Ishikawa (cell line): ENCODE results near the gene CEACAM16.

ENCODE experiments used
- CEBPB ChIP-seq: IDR thresholded peaks from 2 replicates; pipeline ENCODE4 v1.6.1; 2012
- CREB1 ChIP-seq: IDR thresholded peaks from 2 replicates; pipeline ENCODE4 v1.6.1; 2012; ENCODE audit warnings: low read depth
- EGR1 ChIP-seq: IDR thresholded peaks from 2 replicates; pipeline ENCODE4 v1.6.1; 2012
- EP300 ChIP-seq: IDR thresholded peaks from 2 replicates; pipeline ENCODE4 v1.6.1; 2012; ENCODE audit warnings: borderline replicate concordance
- FOXM1 ChIP-seq: IDR thresholded peaks from 2 replicates; pipeline ENCODE4 v1.6.1; 2012; ENCODE audit warnings: low read depth, borderline replicate concordance
- NFIC ChIP-seq: IDR thresholded peaks from 2 replicates; pipeline ENCODE4 v1.6.1; 2012
- RAD21 ChIP-seq: IDR thresholded peaks from 2 replicates; pipeline ENCODE4 v1.6.1; 2012; ENCODE audit warnings: low read depth
- TCF12 ChIP-seq: IDR thresholded peaks from 2 replicates; pipeline ENCODE4 v1.6.1; 2012; ENCODE audit warnings: low read depth
- TEAD4 ChIP-seq: IDR thresholded peaks from 2 replicates; pipeline ENCODE4 v1.6.1; 2012
- YY1 ChIP-seq: IDR thresholded peaks from 2 replicates; pipeline ENCODE4 v1.6.1; 2012; ENCODE audit warnings: low read depth
- ZBTB7A ChIP-seq: IDR thresholded peaks from 2 replicates; pipeline ENCODE4 v1.6.1; 2012; ENCODE audit warnings: low read depth
- TF ChIP-seq, protein P1 (sequence below): IDR thresholded peaks from 2 replicates; pipeline ENCODE4 v1.6.1; 2012
- TF ChIP-seq, protein P2 (sequence below): IDR thresholded peaks from 2 replicates; pipeline ENCODE4 v1.6.1; 2012; ENCODE audit warnings: low read depth, mild to moderate bottlenecking
- TF ChIP-seq, protein P3 (sequence below): IDR thresholded peaks from 2 replicates; pipeline ENCODE4 v1.6.1; 2012

DNA sequence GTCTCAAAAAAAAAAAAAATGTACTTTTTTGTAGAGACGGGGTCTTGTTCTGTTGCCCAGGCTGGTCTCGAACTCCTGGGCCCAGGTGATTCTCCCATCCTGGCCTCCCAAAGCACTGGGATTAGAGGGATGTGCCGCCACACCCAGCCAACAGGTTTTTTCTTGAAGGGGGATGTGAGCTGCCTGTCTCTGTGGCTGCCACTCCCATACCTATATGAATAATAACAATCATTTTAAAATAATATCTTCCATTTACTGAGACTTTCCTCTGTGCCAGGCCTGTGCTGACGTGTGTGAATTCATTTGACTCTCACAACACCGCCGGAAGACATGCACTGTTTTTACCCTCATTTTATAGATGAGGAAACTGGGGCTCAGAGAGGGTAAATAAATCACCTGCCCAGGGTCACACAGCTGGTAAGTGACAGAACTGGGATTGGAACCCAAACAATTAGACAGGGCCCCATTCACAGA is 42.3 kb downstream of the CEACAM16 start:
- TF ChIP-seq, protein P1, sequence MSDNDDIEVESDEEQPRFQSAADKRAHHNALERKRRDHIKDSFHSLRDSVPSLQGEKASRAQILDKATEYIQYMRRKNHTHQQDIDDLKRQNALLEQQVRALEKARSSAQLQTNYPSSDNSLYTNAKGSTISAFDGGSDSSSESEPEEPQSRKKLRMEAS: no peak
- TF ChIP-seq CEBPB (no peak), EP300 (no peak), RAD21 (no peak), YY1 (no peak), CREB1 (no peak), TCF12 (no peak), NFIC (no peak), ZBTB7A (no peak), FOXM1 (no peak), EGR1 (no peak), TEAD4 (no peak)
- TF ChIP-seq, protein P2, sequence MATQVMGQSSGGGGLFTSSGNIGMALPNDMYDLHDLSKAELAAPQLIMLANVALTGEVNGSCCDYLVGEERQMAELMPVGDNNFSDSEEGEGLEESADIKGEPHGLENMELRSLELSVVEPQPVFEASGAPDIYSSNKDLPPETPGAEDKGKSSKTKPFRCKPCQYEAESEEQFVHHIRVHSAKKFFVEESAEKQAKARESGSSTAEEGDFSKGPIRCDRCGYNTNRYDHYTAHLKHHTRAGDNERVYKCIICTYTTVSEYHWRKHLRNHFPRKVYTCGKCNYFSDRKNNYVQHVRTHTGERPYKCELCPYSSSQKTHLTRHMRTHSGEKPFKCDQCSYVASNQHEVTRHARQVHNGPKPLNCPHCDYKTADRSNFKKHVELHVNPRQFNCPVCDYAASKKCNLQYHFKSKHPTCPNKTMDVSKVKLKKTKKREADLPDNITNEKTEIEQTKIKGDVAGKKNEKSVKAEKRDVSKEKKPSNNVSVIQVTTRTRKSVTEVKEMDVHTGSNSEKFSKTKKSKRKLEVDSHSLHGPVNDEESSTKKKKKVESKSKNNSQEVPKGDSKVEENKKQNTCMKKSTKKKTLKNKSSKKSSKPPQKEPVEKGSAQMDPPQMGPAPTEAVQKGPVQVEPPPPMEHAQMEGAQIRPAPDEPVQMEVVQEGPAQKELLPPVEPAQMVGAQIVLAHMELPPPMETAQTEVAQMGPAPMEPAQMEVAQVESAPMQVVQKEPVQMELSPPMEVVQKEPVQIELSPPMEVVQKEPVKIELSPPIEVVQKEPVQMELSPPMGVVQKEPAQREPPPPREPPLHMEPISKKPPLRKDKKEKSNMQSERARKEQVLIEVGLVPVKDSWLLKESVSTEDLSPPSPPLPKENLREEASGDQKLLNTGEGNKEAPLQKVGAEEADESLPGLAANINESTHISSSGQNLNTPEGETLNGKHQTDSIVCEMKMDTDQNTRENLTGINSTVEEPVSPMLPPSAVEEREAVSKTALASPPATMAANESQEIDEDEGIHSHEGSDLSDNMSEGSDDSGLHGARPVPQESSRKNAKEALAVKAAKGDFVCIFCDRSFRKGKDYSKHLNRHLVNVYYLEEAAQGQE: no peak
- TF ChIP-seq, protein P3, sequence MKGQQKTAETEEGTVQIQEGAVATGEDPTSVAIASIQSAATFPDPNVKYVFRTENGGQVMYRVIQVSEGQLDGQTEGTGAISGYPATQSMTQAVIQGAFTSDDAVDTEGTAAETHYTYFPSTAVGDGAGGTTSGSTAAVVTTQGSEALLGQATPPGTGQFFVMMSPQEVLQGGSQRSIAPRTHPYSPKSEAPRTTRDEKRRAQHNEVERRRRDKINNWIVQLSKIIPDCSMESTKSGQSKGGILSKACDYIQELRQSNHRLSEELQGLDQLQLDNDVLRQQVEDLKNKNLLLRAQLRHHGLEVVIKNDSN: no peak
